T-helper 2 cell (primary cell): Measurements from ENCODE around the gene GRK3.

ENCODE experiments used
- DNase-seq, 5 experiments: peaks; one replicate each; pipeline versions ENCODE4 v3.0.0 to v3.0.0-alpha.2; 2012 to 2022

The GRK3 gene

DNA sequence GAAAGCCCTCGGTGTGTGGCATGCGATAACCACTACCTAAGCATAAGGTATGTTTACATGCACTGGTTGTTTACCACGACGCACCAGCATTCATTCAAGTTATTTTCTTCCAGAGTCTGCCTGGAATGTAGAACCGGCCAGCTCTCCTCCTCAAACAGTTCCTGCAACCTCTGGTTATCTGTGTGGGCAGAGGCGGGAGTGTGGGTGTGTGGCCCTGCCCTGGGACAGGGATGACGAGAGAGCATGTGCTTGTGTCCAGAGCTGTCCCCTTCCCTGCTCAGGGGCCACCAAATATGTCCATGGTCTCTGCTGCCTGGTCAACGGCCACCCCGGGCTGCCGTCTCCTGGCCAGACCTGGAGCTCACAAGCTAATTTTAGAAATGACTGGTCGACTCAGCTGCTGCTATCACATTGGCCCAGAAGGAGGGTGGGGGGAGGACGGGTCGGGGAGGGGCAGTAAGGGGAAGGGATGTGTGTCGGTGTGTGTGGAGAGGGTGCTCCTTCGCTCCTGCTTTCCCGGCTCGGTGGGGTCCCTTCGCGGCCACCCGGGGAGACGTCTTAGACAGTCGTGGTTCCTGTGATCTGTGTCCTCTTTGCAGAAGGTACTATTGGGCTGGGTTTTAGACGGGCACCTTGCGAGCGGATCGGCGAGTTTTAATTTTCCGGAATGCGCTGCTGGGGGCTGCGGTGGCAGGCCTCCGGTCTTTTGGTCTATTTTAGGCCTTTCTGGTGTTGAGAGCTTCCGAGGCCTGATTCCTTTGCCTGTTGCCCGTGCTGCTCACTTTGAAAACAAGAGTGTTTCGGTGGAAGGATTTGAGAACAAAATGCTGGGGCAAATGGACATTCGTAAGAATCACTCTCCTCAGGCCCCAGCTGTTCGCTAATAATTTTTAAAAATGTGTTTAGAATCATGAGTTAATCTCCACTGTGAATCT is 177.5 kb downstream of the GRK3 start, which contains the start of gene MYO18B:
Gene MYO18B (plus strand): TSS at position 497 of the 935 bp plus-strand sequence. CDS start 18,905 bp downstream, outside the sequence.
- no peak for DNase-seq

DNA sequence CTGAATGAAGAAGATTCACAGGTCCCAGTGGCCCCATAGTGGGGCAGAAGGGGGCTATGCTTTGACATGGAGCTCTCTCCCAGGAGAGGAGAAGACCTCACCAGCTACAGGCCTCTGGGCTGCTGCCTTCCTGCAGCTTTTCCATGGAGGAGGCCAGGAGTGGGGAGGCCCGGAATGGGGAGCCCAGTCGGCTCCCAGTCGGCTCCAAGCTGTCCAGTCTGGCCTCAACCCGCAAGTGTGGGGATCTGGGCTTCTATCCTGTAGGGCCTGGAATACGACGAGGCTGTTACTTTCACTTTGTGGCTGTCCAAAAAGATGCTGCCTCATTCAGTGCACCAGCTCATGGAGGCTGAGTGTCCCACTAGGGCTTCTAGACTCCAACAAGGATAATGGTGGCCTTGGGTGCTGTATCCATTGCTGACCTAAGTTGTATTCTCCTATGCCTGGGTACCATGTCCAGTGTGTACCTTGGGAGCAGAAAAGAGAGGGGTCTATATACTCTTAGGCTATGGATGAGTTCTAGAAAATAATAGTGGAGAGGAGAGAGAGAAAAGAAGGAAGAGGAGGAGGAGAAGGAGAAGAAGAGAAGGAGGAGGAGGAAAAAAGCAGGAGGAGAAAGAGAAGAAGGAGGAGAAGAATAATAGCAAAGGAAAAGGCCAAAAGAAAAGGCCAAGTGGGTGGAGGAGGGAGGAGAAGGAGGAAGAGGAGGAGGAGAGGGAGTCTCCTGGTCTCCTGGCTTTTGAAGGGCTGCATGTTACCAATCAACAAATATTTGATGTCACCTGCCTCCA is 178.6 kb downstream of the GRK3 start:
- no peak for DNase-seq

DNA sequence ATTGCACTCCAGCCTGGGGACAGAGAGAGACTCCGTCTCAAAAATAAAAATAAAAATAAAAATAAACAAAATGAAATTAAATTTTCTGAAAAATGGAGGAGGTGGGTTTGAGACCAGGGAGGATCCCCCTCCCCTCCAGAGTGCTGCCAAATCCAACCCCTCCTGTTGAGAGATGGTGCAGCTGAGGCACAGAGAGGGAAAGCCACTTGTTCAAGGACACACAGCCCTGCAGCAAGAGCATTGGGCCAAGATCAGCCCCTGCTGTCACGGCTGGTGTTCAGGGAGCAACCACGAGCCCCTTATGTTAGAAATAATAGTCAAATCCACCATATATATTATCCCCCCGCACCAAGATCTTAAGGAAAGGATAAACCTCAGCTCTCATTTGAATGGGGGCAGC is 180.2 kb downstream of the GRK3 start:
- no peak for DNase-seq

DNA sequence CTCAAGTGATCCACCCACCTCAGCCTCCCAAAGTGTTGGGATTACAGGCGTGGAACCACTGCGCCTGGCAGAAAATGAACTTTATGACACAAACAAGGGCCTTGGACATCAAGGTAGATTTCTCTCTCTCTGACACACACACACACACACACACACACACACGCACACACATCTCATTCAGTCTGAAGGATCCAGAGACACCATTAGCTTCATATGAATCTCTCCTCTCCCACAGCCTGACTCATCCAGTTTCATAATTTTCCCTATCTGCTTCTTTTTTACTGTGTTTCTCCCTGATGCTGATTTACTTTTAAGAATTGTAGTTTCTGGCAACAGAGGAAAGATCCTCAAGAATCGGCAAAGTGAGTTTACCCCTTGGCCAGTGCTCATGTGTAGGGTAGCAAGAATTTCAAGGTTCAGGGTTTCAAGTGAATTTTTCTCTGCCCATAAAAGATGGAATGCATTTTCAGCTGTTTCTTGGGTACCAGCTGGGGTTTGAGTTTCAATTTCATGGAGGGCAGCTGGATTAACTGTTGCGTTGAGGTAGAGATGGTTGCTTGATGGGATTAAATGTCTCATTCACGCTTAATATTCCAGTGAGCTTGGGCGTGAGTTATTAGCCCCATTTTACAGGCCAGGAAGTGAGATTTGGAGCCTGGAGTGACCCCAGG is 181.0 kb downstream of the GRK3 start:
- DNase-seq: peak in 1 of 5 experiments; percentile 39

DNA sequence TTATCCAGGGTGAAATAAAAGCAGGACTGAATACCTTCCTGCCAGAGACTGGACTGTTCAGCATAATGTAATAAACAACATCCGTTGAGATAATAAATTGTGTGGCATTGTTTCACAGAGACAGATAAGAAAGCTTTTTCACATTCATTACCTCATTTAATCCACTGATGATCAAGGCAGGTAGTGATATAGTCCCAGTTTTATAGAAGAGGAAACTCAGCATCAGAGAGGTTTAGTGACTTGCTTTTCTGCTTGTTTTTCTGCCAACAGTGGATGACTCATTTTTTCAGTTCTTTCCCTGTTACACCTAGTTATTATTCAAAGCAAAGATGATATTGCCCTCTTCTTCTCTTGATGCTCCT is 181.5 kb downstream of the GRK3 start:
- DNase-seq: peak in 1 of 5 experiments; percentile 47

DNA sequence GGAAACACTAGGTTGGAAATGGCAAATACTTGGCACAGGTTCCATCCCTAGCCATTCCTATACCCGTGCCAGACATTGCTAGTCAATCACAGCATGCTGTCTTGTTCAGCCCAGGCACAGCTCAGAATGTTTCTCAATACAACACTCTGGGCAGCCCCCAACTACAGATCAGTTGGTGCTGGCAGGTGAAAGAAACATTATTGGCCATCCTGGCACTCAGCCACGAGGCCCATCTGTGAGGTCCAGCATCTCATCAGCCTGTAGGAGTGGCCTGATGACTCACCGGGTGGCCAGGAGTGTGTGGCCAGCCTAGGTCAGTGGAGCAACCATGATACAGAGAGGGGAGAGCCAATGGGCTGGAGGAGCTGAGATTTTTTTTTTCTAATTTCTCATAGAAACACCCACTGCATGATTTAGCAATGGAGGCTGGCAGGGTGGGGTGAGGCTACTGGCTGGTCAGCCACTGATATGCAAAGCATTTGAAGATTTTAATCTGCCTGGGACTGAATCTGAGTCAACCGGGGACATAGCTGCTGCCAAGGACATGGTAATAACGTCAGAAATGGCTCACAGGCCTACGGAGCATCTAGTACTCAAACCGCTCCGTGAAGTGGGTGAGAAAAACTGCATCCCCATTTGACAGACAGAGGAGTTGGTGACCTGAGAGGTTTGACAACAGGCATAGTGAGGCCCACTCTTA is 182.9 kb downstream of the GRK3 start:
- no peak for DNase-seq

DNA sequence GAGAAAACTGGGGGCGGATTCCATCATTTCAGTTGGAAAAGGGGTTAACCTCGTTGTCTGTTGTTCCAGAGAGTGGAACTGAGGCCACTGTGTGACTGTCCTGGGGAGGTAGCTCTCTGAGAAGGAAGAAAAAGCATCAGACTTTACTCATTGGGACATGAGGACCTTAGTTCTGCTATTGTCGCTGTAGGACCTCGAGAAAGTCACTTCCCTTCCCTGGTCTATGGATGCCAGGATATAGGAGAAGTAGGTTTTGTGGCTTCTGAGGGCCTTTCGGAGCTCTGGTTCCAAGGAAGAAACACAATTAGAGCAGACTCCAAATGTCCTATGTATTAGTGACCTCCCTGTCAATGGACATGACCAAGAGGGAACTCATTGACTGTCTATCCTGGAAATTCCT is 183.7 kb downstream of the GRK3 start:
- DNase-seq: no peak

DNA sequence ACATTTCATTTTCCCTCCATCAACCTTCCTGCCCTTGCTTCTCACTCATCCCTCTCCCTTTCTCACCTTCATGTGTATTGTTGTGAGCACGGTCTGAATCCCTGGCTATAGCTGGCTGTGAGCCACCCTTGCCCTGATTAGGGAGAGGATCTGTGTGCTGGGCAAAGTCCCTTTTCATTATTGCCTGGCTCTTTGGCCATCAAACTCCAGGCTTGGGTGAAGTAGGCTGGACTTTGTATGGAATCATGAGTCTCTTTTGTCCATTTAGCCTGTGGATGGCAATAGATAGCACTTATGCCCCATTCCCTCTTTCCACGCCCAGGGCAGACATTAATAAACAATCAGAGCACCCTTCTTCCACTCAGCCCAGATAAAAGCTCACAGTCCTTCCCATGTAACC is 184.2 kb downstream of the GRK3 start:
- no peak for DNase-seq

DNA sequence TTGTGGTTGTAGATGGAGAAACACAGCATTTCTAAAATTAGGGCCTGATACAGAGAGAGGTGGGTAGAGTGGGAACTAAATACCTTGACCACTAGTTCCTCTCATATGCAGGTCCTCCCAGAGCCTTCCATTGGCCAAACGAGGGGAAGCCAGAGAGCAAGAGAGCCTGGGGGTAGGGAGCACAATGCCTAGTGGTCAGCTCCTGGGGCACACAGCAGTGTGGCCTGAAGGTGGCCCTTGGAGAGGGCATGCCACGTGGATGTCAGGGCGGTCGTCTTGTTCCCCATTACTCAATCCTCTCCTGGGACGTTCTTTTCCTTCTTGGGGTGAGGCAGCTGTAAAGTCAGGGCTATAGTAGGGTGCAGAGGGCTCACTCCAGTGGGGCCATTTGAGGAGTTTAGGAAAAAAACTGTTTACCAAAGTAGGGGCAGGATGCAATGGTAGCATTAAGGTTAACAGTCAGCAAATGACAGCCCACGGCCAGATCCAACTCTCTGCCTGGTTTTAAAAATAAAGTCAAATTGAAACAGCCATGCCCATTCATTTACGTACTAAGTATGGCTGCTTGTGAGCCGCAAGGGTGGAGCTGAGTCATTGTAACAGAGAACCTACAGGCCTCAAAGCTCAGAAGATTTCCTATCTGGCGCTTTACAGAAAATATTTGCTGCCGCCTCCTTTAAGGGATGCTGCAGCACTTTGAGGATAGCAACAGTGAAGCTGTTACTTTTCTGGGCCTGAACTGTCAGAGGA is 185.1 kb downstream of the GRK3 start:
- peak in 1 of 5 experiments; percentile 97 for DNase-seq

DNA sequence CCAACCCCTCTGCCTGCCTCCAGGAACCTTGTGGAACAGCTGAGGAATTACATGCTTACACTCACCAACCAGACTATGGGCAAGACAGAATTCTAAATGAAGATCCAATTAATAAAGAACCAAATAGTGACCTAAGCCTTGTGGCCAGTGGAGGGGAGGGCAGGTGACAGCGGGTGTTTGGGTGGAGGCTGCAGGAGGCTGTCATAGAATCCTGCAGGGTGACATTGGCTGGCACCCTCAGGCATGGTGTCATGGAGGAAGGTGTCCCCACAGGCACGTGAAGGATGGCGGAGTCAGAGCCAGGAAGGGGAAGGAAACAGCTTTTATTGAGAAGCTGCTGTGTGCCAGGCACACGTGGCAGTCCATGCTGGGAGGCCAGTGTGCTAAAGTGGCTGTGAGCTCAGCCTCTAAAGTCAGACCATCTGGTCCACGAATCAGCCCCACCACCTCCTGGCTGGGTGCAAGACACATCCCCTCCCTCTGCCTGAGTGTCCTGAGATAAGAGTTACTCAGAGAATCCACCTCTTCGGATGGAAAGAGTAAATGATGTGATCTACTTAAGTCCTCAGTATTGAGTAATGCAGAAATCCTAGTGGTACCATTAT is 186.2 kb downstream of the GRK3 start:
- peak in 1 of 5 experiments; percentile 53 for DNase-seq

DNA sequence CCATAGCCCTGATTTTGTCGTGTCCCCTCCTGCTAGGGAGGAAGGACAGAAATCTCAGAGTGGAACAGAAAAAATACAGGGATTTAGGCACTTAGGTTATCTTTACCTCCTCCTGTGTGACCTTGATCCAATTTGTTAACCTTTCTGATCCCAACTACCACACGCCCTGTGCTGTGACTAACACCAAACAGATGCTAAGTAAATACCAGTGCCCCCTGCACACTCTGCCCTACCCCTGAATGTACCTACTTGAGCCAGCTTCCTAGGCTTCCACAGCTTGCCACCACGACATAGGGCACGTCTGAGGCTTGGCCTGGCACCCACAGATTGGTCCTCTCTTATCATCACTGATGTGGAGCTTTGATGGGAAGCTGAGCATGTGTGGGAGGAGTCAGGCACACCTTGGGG is 186.7 kb downstream of the GRK3 start:
- peak in 1 of 5 experiments; percentile 62 for DNase-seq

DNA sequence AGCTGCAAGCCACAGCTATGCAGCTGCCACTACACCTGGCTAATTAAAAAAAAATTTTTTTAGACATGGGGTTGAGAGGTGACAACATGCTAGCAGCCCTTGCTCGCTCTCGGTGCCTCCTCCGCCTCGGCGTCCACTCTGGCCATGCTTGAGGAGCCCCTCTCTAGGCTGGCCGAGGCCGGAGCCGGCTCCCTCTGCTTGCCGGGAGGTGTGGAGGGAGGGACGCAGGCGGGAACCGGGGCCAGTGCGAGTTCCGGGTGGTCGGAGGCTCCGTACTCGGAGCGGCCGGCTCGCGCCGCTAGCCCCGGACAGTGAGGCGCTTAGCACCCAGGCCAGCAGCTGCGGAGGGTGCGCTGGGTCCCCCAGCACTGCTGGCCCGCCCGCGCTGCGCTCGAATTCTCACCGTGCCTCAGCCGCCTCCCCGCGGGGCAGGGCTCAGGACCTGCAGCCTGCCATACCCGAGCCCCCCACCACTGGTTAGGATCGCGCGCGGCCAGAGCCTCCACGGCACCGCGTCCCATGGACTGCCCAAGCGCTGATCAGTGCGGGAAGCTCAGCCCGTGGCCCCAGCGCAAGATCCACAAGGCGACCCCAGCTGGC is 188.2 kb downstream of the GRK3 start:
- no peak for DNase-seq

DNA sequence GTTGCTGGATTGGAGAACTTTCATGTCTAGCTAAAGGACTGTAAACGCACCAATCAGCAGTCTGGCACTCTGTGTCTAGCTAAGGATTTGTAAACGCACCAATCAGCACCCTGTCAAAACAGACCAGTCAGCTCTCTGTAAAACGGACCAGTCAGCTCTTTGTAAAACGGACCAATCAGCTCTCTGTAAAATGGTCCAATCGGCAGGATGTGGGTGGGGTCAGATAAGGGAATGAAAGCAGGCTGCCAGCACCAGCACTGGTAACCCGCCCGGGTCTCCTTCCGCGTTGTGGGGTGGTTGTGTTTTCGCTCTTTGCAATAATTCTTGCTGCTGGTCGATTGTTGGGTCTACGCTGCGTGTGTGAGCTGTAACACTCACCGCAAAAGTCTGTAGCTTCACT is 188.8 kb downstream of the GRK3 start:
- peak in 1 of 5 experiments; percentile 40 for DNase-seq

DNA sequence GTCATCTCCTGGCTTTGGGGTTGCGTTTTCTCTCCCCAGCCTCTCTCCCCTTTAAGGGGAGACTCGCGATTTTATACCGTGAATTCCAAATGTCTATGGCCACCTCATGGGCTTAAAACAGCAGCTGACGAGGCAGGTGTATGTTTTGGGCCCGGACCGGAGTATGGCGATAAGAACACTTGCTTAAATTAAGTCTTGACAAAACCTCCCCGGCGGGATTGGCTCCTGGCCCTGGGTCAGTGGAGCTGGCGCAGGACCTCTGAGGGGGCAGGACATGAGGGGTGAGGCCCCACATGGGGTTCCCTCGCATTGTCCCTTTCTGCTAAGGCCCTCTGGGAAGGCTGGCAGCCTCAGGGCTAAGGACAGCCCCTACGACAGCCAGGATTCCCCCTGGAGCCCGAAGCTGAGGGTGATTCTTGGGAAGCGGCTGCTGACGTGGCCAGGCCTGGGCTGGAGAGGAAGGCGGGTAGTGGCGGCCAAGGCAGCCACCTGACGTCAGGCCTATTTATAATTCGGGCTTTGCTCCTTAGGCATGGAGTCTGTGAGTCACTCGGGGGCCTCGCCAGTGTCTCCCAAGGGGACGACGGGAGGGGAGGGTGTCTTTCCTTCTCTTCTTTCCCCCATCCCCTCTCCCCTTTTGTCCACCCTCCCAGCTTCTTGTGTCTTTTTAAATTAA is 190.2 kb downstream of the GRK3 start:
- no peak for DNase-seq

DNA sequence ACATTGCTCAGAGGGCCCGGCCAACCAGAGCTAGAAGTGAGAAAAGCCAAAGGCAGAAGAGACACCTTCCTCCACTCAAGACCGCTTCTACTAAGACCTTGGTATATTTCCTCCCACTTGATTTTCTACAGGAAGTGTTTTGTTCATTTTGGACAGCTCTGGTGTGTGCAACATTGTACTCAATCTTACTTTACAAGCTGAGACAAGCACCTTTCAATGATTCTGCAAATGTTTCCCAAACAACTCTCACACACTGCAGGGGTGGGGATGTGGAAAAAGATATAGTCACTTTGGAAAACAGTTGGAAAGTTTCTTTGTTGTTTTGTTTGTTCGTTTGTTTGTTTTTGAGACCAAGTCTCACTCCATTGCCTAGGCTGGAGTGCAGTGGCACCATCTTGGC is 193.2 kb downstream of the GRK3 start:
- no peak for DNase-seq

DNA sequence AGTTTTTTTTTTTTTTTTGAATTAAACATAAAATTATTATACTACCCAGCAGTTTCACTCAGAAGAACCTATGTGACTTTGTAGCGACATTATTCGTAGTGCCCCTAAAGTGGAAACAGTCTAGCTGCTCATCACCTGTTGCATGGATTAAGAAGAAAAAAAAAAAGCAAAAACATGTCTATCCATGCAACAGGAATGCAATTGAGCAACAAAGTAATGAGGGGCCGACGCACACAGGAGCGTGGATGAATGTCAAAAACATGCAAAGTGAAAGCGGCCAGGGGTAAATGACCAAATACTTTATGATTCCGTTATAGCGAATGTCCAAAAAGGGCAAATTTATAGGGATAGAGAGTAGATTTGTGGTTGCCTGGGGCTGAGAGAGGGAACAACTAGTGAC is 193.8 kb downstream of the GRK3 start:
- no peak for DNase-seq

DNA sequence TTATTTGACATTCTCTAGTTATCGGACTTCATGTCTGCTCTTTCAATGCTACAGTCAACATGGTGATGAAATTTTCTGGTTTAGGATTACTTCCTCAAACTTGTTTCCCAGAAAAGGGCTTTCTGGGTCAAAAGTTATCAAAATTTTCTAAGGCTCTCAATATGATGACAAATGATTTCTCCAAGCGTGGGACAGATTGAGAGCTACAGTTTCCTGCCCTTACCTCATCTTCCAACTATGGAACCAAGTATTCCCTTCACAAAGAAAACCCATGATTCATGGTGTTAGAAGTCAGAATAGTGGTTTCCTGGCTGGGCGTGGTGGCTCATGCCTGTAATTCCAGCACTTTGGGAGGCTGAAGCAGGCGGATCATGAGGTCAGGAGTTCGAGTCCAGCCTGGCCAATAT is 195.4 kb downstream of the GRK3 start:
- DNase-seq: no peak

DNA sequence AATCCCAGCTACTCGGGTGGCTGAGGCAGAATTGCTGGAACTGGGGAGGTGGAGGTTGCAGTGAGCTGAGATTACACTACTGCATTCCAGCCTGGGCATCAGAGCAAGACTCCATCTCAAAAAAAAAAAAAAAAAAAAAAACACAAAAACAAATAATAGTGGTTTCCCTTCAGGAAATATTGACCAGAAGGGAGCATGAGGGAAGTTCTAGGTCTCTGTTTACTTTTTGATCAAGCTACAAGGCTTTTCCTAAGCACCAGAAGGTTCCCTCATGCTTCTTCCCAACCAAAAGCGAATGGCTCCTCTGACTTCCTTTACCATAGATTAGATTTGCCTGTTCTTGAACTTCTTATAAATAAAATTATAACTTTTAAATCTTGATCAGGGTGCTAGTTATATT is 195.8 kb downstream of the GRK3 start:
- DNase-seq: no peak

DNA sequence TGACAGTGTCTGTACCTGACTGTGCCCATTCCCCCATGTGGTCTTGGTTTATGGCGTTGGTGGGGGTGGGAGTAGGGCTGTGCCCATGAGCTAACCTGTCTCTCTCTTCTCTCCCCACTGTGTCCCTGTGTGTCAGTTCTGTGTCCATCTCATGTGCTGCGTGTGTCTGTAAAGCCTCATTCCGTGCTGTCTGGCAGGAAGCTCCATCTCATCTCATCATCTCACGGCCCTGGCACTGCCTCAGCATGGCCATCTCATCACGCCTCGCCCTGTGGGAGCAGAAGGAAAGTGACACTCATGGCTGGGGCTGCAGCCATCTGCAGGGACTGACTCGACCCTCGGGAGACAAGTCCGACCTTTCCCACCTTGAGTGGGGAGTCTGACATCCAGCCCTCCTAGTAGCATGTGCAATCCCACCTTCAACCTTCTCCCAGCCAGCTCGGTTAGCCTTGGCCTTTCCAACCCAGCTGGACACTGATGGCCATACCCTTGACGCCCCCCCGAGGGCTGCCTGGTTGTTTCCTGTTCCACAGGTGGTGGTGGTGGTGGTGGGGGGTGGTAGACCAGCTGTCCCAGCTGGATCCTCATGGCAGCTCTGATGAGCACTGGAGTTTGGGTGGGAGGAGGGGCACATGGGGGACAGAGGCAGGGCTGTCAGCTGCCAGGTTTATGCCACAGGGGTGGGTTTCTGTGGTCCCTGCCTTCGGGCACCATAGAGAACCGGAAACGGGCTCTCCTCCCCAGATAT is 196.5 kb downstream of the GRK3 start:
- DNase-seq: no peak

DNA sequence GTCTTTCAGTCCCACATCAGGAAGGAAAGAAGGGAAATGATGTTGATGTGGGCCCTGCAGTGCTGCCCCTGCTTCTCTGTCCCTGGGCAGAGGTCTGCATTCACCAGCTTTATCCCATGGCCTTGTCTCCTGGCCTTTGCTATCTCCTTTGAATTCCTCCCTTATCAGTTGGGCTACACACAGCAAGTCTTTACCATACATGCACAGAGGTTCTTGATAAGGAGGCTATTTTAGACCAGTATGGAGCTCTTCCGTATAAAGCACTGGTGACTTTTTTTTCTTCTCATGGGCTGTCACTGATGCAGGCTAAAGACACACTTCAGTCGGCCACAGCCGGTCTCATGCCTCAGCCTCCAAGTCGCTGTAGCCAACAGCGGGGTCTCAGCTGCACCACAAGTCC is 197.7 kb downstream of the GRK3 start:
- no peak for DNase-seq
